CMK (cell line): ENCODE data around the gene RECK.
"Not testable (repeated sequence)": the region's sequence is repeated elsewhere in the genome, so short reads cannot be mapped to it uniquely, and the experiment has no call there.

ENCODE experiments used
- DNase-seq: peaks from one replicate; pipeline ENCODE4 v3.0.0-alpha.2; 2010; ENCODE audit warnings: low read depth

RECK gene

DNA sequence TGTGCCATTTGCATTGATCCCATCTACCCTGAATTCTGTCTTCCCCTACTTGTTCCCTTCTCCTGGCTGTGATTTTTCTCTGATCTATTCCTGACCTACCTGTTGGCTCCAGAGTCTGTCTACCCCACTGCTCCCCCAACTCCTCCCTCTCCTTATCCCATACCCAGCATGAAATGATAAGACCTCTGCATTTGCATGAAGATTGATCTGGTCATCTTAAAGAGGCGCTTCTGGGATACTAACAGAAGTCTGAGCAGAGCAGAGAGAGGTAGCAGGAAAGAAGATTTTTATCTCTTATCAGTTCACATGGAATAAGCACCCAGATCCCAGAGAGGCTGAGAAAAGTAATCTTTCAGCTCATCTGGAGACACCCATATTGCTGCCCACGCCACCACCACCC lies 81.5 kb downstream of the RECK start:
- no peak for DNase-seq

DNA sequence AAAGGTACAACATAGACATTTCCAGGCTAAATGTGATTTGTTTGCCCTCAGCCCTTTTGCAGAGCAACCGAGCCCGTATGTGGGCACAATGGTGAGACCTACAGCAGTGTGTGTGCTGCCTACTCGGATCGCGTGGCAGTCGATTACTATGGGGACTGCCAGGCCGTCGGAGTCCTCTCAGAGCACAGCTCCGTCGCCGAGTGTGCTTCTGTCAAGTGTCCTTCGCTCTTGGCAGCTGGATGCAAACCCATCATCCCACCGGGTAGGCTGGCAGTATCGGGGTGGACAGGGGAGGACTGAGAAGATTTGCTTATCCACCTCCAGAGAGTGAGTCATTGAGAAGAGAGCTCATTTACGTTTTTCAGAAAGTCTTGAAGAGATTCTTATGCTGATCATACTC lies 82.0 kb downstream of the RECK start:
- DNase-seq = no peak

DNA sequence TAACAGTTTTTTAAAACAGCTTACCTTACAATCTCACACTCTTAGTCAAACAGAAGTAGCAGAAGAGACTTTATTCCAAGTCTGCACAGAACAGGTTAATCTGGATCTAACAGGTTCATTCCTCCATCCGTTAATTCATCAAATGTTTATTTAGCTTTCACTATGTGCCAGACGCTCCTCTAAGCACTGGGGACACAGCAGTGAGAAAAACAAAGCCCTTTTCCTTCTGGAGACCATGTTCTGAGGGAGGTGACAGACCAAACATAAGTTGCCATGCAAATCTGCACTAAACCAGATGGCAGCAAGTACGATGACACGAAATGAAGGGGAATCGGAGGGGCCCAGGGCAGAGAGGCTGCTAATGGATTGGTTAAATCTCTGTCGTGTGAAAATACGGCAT lies 82.8 kb downstream of the RECK start:
- no peak for DNase-seq

DNA sequence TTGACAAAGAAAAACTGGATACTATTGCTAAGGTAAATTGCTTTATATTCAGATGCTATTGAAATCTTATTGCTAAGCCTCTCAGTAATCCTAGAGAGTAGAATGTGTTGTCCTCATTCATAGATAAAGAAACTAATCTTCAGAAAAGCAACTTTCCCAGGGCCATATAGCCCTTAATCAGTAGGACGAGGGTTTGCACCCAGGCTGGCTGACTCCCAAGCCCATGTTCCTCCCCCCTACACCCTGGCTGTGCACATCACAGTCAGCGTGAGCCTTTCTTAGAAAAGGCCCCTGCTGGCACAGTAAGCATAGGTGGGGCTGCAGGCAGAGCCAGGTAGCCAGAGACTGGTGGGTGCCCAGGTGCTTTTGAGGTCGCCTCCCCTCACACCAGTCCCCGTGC lies 84.0 kb downstream of the RECK start:
- DNase-seq = no peak

DNA sequence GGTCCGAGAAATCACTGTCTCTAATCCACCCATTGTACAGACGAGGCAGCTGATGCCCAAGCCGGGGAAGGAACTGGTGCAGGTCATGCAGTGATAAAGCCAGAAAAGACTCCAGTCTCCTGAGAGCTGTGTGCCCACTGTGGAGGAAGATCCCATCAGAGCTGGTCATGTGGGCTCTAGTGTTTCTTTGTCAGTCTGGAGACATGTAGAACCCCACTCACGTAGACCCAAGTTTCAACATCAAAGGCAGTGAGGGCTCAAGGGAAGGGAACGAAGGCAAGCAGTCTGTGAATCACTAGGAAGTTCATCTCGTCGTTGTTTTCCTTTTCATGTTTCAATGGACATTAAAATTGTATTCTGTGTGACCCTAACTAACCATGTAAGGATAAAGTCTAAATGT lies 85.3 kb downstream of the RECK start:
- DNase-seq = no peak

DNA sequence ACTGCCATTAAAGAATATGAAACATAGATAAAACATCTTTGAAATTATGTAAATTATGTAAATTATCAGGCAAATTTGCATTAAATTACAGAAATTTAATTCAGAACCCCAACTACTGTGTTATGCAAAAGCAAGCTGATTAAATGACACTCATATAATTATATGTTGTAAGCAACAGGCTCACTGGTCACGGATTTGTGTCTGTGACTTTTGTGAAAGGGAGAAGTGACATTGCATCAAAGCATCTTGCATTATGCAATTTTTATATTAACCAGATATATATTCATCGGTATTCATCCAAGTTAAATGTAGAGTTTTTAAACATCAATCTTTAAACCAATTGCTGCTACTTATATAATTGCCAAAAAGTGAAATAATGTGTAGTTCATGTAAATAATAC lies 86.8 kb downstream of the RECK start:
- DNase-seq = no peak

DNA sequence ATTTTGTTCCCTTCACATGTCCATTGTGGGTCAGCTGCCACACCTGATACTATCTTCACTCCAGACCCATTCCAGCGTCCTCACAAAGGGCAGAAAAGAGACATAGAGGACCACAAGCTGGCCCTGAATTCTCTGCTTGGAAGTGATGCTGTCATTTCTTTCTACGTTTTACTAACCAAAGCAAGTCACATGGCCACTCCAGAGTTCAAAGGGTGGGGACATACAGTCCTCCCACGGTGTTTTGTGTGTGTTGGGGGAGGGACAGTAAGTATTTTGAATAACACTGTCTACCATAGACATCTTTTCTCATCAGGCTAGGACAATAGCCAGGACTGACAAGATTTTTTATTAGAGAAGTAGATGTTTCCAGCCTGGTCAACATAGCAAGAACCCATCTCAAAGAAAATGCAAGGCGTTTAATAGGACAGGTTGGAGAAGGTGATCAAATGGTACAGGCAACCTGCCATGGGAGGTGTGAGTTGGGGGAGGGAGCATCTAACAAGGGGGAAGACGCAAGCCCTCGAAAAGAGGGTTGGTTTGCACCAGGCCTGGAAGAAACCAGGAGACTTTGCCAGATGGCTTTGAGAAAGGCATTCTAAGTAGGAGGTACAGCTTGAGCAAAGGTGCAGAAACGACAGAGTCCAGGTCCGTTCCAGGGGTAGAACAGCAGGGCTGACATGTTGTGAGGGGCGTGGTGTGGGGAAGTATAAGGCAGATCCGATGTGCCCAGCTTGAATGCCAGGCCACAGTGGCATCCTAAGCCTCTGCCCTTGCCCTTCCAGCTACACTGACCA lies 88.5 kb downstream of the RECK start:
- no peak for DNase-seq

DNA sequence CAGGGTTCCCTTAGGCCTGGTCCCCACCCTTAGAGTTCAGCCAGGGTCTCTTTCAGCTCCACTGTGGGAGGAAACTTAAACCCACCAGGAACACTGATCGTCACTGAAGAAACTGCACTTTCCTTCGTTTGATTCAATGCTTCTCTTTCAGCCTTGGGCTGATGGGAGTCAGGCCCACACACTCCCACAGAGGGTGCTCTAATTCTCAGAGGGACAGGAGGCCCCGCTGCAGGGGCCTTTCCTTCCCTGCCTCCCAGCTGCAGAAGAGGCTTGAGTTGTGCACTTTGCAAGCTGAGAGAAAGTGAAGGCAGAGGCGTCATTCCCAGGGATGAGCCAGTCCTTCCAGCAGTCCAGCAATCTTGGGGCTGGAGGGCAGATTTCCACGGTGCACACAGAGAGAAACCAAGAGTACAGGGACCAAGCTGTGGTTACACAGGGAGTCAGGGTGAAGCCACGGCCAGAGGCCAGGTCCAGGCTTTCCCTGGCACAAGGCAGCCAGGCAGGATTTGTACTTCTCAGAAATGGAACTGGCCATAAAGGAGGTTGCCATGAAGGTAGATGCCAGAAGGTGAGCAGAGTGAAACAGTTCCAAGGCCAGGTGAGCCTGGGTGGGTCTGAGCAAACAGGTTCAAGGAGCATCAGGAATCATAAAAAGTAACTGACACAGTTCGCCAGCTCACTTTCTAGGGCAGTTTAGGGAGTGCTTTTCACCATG lies 89.5 kb downstream of the RECK start:
- no peak for DNase-seq

DNA sequence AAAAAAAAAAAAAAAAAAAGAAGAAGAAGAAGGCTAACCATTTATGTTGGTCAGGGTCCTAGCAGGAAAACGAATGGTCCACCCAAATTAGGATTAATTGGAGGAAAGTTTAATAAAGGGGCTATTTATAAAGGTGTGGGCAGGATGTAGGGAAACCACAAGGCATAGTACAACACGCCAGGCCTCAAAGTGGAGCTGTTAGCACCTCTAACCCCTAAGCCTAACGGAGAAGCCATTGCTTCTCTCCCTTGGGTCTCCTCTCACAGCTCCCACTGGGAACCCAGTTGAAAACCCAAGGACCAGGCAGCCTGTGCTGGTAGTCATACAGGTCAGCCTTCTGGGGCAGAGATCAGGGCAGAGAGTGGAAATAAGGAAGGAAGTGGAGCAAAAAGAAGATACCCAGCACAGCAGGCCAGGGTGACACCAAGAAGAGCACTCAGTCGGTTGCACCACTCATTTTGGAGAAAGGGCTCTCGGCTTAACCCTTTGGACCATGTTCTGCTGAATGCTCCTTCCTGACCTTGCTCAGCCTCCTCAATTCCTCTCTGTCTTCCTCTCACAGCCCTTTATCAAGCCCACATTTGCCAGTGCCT lies 91.0 kb downstream of the RECK start:
- no peak for DNase-seq

DNA sequence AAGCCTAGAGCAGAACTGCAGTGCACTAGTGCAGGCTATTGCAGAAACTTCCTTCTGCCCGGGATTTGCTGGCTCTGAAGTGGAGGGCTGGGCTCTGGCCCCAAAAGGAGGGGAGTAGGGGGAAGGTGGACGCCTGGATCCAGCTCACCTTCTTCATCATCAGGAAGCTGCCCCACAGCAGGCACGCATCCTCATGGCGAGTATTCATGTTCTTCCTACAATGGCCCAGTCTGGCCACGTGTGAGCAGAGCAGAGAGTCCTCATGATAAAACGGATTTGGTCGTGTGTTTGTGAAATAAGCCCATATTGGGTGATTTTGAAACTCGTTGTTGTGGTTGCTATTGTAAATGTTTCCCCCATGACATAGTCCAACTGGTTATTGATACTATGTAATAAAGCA lies 91.6 kb downstream of the RECK start:
- DNase-seq = no peak

DNA sequence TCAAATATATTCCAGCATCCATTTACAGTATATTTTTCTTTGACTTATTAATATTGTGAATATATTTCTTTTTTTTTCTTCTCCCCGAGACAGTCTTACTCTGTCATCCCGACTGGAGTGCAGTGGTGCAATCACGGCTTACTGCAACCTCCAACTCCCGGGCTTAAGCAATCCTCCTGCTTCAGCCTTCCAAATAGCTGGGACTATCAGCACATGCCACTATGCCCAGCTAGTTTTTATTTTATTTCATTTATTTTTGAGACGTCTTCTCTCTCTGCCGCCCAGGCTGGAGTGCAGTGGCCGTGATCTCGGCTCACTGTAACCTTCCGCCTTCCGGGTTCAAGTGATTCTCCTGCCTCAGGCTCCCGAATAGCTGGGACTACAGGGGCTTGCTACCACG lies 92.4 kb downstream of the RECK start:
- no peak for DNase-seq

DNA sequence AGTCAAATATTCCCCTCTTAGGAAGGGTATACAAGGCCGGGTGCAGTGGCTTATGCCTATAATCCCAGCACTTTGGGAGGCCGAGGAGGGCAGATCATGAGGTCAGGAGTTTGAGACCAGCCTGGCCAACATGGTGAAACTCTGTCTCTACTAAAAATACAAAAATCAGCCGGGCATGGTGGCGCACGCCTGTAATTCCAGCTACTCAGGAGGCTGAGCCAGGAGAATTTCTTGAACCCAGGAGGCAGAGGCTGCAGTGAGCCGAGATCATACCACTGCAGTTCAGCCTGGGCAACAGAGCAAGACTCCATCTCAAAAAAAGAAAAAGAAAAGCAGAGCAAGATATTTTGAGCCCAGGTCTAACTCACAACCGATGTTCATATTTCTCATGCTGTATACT lies 95.0 kb downstream of the RECK start:
- DNase-seq = not testable (repeated sequence)

DNA sequence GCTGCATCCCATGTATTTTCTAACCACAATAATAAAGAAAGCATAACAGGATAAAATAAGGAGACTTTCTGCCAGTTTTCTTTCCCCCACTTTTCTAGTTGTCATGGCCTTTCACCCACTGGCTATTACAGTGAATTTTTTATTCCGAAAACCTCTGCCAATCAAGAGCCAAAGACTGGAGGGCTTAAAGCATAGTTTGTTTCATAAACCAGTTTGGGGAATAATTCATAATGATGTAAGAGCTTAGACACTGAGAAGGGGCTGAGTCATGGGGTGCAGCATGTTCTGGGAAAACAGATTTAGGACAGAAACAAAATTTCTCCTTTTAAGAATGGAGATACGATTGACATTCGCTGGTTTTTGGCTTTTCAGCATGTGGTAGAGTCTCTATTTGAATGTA lies 95.4 kb downstream of the RECK start:
- DNase-seq = no peak

DNA sequence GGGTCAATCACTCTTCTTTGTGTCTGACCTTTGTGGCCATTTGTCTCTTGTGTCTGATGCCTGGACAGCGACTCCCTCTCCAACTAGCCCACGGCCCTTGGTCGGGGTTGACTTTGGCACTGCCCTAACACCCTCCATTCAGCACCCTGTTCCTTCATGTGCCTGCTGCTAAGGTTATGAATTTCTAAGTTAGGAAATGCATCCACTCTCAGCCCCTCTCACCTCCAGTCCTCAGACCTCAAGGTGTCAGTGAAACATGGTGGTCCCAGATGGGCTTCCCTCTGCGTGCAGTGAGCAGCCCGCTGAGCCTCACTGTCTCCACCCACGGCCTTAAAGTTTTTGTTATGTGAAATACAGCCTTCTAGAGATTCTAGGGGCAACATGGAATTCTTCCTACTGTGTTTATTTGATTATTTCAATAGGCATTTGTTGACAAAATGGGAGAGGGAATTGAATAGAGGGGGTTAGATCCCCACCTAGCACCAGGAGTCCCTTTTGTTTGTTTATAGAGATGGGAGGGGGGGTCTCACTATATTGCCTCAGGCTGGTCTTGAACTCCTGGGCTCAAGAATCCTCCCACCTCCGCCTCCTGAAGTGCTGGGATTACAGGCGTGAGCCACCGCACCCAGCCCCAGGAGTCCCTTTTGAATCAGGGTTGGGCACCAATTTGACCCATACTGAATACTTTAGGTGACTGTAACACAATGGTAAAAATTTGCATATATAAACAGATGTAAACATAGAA lies 98.2 kb downstream of the RECK start:
- no peak for DNase-seq

DNA sequence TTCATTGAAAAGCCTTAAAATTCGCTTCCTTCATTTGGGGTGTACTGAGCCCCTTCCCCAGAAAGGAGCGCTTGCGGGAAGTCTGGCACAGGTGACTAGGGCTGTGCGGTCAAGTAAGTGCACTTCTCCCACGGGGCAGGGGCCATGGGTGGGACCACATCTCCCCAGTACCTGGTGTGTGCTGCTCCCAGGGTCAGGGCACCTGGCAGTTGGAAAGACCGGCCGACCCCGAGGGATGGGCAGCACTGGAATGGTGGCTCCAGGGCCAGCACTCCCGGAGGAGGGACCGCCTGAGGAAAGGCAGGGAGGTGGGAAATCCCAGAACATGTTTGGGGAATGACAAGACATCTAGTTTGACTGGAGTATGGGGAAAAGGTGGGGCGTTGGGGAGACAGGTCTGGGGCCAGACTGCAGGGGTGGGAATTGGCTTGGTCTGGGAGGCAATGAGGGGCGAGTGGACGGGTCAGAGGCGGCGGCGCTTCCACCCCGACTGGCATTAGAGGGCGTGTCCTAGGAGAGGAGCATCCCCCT lies 99.1 kb downstream of the RECK start:
- no peak for DNase-seq

DNA sequence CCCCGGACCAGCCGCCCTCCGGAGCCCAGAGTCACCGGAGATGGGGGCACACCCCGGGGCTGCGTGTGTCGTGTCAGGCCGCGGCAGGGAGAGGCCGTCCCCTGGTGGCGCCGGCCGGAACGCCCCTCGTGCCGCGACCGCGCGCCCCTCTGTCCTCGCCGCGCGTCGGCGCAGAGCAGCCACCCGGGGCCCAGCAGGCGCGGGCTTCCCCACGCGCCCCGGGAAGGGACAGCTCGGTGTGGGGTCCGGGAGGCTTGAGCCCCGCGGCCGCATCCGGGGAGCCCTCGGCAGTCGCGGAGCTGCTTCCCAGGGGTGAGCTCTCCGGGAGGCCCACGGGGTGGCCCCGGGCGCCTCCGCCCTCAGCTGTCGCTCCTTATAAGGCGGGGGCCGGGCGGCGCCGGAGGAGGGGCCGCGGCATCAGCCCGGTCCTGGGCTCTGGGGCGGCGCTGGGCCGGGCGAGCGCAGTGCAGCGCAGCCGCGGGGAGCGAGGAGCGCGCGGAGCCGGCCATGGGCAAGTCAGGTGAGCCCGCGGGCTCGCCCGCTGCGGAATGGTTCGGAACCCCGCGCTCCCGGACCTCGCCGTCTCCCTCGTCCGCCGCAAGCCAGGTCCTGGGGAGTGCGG lies 99.7 kb downstream of the RECK start, which contains the start of gene GLIPR2:
TSS of gene GLIPR2 (plus strand) at position 462 of the 622 bp plus-strand sequence. CDS start at position 508, 46 bp downstream.
- DNase-seq = no peak

DNA sequence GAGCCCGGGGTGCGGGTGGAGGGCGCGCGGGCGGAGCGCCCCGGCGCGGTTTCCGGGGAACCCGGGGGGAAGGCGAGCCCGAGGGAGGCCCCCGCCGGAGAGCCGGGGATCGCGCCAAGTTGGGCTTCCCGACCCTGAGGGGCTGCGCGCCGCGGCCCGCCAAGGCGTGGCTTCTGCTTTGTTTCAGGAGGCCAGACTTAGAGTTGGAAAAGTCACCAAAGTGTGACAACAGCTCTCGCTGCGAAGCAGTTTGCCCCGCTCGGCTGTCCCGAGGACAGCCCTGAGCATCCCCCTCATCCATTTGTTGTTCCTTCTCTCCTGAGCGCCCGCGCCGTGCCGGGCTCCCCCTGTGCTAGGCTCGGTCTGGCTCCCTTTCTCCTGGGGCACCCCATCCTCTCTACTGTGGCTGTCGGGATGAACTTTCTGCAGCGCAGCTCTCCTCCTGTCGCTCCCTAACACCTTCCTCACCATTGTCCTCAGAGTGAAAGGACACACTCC lies 100.2 kb downstream of the RECK start:
- DNase-seq = no peak

DNA sequence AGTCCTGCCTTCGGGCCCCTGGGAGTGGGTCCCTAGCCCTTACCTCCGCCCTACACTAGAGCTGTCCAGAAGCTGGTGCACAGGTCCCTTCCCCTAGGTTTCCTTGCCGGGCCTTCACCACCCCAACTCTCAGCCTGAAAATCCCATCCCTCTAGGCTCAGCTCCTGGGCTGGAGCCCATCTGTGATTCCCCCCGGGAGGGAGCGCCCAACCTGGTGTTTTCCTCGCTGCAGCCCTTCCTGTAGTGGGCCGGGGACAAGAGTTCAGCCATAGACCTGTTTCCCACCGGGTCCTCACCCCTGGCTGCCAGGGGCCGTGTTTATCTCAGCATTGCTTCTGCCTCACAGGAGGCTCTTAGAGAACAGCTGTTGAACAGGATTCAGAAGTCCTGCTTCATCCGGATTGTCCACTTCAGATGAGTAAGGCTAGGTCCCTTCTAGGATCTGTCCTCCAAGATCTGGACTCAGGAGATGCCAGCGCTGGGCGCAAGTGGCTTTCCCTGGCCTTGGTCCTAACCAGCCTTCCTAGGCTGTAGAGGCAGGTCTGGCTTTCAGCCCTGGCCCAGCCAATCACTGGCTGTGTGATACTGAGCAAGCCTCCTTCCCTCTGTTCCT lies 100.8 kb downstream of the RECK start:
- no peak for DNase-seq

DNA sequence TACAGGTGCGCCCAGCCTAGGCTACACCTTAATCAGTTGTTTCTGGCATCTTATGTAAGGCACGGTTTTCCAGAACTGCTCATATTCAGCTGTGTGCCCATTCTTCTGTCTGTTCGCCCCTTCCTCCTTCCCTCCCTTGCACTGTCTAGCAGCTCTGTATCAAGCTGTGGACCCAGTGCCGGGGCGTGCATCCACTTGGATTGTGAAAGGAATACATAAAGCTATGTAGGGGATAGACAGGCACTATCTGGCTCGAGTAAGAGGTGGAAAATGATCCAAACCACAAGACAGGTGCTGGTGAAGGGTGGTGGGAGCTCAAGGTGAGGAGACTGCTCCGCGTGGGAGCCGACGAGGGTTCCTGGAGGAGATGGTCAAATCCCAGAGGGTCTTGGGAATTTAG lies 101.8 kb downstream of the RECK start:
- DNase-seq = no peak

DNA sequence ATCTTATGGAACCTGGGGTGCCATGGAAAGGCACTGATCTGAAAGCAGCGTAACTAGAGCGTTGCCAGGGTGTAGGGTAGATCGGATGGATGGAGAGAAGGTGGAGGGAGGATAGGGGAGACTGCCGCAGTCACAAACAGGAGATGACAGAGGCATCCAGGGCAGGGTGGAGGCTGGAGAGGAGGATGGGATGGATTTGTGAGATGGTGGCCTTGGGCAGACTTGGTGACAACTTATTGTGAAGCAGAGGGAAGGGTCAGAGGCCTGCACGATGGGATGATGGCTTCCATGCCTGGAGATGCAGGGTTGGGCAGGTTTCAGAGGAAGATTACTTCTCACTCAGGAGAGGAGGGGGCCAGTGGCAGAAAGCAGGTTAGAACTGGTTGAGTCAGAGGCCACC lies 102.2 kb downstream of the RECK start:
- DNase-seq = no peak
